GM18870 (cell line): ENCODE results near the gene NOC2L.

Experiments used
- ATAC-seq: cut with Tn5 transposase; IDR thresholded peaks from one replicate; pipeline ENCODE4 v1.9.1; 2021; ENCODE audit warnings: moderate library complexity; ENCODE audit not compliant: unreplicated experiment

Gene NOC2L

DNA sequence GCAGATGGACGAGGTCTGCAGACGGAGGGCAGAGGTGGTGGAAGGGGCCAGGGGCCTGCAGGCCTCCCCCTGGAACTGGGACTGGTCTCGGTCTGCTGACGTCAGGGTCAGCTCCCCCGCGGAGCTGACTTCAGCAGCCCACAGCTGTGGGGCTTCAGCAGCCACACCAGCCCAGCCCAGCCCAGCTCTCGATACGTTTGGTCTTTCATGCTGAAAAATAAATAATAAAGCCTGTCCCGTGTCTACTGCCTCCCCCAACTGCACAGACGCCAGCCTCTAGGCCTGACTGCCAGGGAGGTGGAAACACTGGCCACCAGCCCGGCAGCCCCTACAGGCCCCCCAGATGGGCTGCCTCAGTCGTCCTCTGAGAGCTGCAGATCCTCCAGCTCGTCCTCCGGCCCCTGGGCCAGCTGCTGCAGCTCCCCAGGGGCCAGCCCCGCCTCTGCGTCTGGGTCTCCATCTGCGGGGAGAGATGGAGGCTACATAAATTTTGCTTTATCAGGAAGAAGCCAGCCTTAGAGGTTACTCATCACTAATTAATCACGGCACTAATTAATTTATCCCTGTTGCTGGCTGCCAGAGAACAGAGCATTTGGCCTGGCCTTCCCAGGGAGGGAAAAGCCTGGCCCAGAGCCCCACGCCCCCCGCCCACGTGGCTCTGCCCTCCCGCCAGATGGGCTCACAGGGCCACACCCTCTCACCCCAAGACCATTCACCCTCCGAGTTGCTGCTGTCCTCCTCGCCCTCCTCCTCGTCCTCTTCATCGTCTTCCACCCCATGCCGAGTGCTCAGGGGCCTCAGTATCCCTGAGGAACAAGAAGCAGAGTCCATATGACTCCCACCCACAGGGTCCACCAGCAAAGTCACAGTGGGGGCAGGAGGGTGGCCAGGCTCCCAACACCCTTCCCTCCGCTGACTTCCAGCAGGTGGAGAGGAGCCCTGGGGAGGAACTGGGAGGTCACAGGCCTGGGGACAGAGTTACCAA, 14.4 kb downstream of the NOC2L start:
- ATAC-seq, result no peak

GRCh38 chr1:943545-944340, 15.3 kb downstream of the NOC2L start:
- no peak for ATAC-seq

GRCh38 chr1:942864-943533, 16.1 kb downstream of the NOC2L start:
- ATAC-seq, result no peak

GRCh38 chr1:942411-942821, 16.6 kb downstream of the NOC2L start:
- no peak for ATAC-seq

DNA sequence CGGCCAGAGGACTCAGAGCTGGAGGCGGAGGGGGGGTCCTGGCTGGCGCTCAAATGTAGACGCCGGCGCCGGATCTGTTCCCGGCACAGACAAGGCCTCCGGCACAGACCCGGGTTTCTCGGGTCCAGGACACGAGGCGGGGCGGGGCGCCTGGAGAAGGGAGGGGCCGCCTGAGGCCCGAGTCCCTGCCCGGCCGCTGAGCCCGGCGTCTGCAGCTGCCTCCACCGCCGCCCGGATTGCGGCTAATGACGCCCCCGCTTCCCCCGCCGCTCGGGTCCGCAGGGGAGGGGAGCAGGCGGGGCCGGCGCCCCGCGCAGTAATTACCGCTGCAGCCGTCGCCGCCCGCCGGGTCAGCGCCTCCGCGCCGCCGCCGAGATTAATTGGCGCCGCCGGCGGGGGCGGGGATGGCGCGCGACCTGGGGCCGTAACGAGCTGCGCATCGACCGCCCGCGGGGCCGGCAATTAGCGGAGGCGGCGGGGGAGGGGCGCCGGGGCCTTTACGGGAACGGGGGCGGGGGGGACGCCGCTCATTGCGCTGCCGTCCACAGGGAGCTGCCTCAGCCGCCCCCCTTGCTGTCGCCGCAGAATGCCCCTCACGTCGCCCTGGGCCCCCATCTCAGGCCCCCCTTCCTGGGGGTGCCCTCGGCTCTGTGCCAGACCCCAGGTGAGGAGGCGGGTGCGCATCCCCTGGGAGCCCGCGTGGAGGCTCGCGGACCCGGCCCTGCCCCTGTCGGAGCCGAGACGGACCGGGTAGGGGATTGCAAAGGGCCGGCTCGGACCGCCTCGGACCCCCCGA, 17.3 kb downstream of the NOC2L start:
- no peak for ATAC-seq

- no peak for ATAC-seq
Measured at GRCh38 chr1:941015-941587, 18.0 kb downstream of the NOC2L start.

GRCh38 chr1:940107-941014, 18.7 kb downstream of the NOC2L start:
- no peak for ATAC-seq

DNA sequence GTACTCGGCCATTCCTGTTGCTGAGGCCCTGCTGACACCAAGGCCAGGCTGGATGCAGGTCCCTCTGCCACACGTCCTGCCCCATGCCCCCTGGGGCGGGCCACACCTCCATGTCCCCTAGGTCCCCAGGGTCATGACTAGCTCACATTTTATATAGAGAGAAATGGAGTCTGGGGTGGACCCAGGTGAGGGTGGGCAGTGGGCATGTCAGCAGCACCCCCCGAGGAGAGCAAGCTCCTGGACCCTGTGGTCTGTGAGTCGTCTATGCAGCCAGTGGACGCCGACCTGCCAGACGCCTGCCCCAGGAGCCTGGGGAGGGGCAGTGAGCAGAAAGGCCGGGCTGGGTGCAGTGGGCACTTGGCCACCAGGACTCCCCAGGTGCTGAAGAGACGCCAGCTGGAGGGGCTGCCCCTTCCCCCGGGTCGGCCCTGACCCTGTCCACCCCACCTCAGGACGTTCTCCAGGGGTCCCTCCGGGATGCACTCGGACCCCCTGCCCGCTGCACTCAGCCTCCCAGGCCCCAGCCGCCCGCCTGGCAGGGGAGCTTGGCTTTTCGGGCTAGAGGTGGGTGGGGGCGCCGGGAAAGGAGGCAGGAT, 19.4 kb downstream of the NOC2L start:
- no peak for ATAC-seq

- no peak for ATAC-seq
Measured at GRCh38 chr1:938711-939489, 20.2 kb downstream of the NOC2L start.

DNA sequence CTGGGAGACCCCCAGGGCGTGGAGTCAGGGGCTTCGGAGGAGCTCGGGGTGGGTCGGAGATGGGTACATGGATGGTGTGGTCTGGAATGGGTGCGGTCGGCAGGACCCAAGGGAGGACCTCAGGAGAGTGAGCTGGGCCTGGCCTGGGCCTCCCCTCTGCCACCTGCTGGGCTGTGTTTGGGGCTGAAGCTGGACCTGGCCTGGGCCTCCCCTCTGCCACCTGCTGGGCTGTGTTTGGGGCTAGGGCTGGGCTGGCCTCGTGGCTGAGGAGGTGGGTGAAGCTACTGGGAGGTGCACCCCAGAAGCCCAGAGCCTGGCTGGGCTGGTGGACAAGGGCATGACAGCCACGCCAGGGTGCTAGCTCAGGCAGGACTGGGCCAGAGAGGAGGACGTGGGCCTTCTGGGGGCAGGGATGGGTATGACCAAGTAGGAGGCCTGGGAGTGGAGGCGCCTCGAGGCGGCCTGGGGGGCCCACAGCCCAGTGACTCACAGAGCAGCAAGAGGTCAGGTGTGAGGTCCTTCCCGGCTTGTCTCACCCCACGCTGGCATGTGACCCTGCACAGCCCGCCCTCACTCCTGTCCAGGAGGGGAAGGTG, 20.9 kb downstream of the NOC2L start:
- ATAC-seq, result no peak

DNA sequence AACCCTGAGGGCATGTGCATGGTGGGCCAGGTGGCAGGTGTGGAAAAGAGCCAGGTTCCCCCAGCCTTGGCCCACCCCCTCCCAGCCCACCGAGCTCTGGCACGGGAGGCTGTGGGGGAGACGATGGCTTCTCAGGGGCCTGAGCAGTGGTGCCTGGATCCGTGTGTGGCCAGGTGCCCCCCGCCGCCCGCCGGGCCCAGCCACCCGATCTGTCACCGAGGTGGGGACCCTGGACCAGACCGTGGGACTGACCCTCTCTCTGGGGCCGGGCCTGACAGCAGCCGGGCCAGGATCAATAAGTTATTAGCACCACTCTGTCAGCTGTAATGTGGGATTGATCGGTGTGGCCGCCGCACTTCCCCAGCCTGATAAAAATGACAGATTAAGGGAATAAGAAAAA, 21.5 kb downstream of the NOC2L start:
- ATAC-seq, result no peak

DNA sequence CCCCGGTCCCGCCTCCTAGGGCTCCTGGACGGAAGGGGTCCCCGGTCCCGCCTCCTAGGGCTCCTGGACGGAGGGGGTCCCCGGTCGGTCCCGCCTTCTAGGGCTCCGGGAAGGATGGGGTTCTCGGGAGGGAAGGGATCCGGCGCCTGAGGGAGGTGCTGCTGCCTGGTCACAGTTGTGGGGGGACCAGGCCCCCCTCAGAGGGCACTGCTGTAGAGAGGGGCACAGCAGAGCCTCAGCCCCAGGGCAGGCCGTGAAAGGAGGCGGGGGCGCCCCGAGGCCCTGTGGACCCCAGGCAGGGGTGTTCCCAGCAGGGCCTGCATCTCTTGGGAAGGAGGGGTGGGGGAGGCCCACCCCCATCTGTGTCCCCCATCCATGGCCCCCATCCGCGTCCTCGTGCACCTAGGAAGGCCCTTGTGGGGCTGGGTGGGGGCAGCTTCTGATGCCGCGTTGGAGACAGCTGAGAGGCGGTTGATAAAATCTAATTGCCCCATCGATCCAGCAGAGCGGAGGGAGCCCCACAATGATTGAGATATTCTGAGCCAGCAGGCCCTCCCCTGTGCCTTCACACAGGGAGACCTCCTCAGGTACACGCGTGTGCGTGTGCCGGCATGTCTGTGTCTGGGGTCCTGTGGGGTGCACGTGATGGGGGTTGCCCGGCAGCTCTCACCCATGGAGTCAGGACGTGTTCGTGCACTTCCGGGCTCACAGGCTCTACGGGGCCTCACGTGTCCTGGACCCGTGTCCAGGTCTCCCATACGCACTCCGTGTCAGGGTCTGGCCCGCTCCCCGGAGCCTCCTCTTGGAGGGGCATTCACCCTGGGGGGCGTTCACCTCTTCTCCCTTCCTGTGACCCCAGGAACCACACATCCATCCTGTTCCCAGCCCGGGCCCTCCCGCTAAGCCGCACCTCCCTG, 22.4 kb downstream of the NOC2L start:
- no peak for ATAC-seq

DNA sequence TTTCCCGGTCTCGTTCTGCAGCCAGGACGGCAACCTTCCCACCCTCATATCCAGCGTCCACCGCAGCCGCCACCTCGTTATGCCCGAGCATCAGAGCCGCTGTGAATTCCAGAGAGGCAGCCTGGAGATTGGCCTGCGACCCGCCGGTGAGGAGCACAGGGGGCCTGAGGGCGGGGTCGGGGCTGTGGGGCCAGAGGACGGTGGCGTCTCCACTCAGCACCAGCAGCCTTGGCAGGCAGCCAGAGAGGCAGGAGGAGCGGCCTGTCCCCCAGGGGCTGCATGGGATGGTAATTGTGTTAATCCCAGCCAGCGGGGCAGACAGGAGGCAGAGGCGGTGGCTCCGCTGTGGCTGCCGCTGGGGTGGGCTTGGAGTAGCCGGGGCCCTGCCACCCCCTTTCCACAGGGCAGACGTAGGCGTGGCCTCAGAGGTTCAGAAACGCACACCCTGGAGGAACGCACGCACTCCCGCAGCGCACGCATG, 23.3 kb downstream of the NOC2L start:
- no peak for ATAC-seq

DNA sequence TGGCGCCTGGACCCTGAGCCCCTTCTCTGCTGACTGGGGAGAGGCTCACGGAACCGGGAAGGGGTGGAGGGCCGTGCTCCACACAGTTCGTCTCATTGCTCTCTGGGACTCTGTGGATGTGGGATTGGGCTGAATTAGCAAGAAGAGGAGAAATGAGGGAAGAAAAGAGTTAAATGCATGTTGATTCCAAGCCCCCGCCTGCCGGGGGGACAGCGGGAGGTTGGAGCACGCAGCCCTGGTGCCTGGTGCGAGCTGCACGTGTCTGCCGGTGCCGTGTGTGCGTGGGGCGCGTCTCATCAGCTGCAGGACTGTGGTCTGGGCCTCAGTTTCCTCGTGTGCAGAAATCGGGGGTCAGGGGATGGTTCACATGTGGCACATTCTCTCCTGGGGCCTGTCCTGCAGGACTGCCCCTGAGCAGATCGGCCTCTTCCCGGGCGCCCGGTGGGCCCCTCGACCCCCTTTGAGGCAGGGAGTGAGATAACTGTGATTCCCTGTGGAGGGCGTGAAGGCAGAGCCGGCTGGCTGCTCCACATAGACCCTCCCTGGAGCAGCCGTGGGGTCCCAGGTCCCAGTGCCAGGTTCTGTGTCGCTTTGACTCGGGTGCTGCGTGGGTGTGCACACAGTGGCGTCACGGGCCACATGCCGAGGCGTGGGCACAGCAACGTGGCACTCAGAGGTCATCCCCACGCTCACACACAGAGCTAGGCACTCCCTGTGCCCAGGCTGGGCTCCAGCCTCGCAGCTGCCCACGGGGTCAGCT, 23.9 kb downstream of the NOC2L start:
- ATAC-seq, result no peak

- no peak for ATAC-seq
Measured at GRCh38 chr1:933603-933940, 25.5 kb downstream of the NOC2L start.
